ENCODE results near the gene LRRN2. TPM values are rescaled to one million over a fixed set of nuclear protein-coding genes. Genes with fewer than 3 reads are reported as not detected.

Gene LRRN2
- total RNA-seq, 3 donors from 2014 or later: 4.3 to 33.3 (median 26.4) TPM

DNA sequence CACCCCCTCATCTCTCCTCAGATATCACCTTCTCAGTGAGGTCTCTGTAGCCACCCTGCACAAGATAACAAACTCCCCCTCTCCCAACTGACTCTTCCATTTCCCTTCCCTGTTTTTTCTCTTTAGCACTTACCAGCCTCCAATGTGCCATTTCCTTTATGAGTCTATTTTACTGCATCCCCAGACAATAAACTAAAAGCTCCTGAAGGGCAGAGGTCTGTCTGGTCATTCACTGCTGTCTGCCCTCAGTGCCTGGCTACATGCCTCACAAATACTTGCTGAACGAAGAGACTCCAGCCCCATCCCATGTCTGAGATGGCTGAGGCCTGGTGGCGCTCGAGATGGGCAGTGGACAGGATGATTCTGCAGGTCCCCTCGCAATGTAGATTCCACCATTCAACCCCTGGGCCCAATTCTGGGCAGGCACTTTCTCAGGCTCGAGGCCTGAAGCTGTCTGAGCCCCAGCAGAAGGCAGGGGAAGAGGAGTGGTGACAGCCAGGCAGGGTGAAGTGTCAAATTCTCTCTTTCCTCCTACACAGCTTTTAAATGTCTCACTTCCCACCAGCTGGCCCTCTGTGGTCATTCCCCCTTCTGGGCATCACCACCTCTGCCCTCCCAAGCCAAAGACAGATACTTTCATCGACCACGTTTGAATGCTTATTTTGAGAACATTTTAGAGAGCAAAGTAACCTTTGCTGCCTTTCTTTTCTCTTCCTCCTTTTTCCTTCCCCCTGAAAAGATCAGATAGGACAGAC lies 6.6 kb downstream of the LRRN2 start:
- ATAC-seq: peak; percentile 79
- intact Hi-C loops (cut with DNase I, micrococcal nuclease): no loop called here

DNA sequence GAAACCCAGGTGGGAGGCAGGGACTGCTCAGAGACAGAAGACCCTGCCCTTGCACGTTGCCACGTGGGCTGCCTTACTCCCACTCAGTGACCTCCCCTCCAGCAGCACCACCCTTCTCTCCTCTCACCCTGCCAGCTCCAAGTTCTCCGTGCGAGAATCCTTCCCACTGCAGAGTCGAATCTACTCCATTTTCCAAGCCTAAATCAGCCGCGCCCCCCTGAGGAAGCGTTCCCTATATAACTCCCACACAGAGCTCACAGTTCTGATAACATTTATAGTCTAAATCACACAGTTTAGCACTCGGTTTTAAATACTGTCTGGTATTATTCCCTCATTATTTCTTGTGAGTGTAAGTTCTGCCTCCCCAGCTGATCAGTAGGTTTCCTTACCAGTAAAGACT lies 7.7 kb downstream of the LRRN2 start:
- no peak for ATAC-seq
- DNase-seq: no peak
- Histone ChIP-seq H3K9me3 (no peaks in the 10 kb centered on the region), H3K36me3 (ENCODE audit: low read depth) (no peaks in the 10 kb centered on the region), H3K4me1 (ENCODE audit: low read depth) (peaks cover 13% of the 10 kb centered on the region), H3K4me3 (no peak overlapping the region)
- intact Hi-C loops (cut with DNase I, micrococcal nuclease): no loop called here
- TF ChIP-seq, protein P1, sequence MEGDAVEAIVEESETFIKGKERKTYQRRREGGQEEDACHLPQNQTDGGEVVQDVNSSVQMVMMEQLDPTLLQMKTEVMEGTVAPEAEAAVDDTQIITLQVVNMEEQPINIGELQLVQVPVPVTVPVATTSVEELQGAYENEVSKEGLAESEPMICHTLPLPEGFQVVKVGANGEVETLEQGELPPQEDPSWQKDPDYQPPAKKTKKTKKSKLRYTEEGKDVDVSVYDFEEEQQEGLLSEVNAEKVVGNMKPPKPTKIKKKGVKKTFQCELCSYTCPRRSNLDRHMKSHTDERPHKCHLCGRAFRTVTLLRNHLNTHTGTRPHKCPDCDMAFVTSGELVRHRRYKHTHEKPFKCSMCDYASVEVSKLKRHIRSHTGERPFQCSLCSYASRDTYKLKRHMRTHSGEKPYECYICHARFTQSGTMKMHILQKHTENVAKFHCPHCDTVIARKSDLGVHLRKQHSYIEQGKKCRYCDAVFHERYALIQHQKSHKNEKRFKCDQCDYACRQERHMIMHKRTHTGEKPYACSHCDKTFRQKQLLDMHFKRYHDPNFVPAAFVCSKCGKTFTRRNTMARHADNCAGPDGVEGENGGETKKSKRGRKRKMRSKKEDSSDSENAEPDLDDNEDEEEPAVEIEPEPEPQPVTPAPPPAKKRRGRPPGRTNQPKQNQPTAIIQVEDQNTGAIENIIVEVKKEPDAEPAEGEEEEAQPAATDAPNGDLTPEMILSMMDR (IDR thresholded peaks at IDR 0.05): no peak

More for the DNA sequence above, 6.6 kb downstream of the LRRN2 start:
- Histone ChIP-seq H3K36me3 (ENCODE audit: low read depth) (no peaks in the 10 kb centered on the region), H3K4me3 (no peak overlapping the region), H3K9me3 (no peaks in the 10 kb centered on the region), H3K4me1 (ENCODE audit: low read depth) (peaks cover 12% of the 10 kb centered on the region)
- TF ChIP-seq, protein P1 (IDR thresholded peaks at IDR 0.05): no peak
- peak in 1 of 3 donors; percentile 40 for DNase-seq

DNA sequence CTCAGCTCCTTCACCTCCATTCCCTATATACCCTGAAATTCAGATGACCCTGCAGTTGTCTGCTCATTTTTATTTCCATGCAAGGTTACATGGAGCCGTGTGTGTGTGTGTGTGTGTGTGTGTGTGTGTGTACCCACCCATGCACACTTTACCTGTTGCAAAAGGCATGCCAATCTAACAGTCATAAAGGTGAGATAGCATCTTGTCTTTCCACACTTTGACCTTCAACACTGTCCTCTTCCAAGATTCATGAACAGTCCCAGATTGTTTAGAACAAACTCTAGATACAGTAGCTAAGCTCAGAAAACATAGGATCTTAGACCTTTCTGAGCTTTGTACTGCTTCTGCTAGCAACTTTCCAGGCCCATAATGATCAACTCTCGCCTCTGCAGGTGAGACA lies 9.5 kb downstream of the LRRN2 start:
- H3K9me3 ChIP-seq: no peaks in the 10 kb centered on the region
- H3K4me3 ChIP-seq: no peak overlapping the region
- TF ChIP-seq, protein P1 (IDR thresholded peaks at IDR 0.05): no peak
- intact Hi-C loops (cut with DNase I, micrococcal nuclease): no loop called here
- DNase-seq (no peak), ATAC-seq (no peak)
- no peaks in the 10 kb centered on the region for H3K36me3 ChIP-seq (ENCODE audit: low read depth)
- peaks cover 13% of the 10 kb centered on the region for H3K4me1 ChIP-seq (ENCODE audit: low read depth)

DNA sequence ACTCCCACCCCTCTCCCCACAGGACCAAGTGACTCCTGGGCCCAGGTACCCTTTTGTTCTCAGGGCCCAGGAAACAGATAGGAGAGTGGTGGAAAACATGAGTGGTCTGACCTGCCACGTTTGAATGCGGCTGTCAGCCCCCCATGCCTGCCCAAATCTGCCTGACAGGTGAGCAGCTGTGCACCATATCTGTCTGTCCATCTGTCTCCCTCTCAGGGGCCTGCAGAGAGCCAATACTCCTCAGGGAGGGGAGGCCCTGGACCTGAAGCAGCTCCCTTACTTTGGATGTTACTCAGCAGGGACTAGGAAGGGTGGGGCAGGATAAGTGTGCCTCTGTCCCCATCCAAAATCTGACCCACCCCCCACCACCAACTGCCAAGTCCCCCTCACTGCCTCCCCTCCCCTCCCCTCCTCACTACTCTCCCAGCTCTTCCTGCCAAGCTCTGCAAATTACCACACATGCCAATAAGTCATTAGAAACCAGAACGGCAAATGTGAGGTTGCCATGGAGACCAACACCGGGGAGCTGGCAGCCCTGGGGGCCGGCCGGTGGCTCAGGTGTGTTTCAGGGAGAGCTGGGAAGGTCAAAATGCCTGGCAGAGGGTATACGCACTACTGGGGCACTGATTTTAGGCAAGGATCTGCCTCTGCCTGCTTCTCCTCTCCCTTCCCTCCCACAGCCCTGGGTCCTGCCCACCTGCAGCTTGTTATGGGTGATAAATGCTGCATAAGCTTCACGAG lies 11.5 kb downstream of the LRRN2 start:
- H3K36me3 ChIP-seq (ENCODE audit: low read depth): no peaks in the 10 kb centered on the region
- H3K4me1 ChIP-seq (ENCODE audit: low read depth): peaks cover 13% of the 10 kb centered on the region
- ATAC-seq: no peak
- intact Hi-C loops (cut with DNase I, micrococcal nuclease): no loop called here
- no peak for DNase-seq
- TF ChIP-seq, protein P1 (IDR thresholded peaks at IDR 0.05): no peak
- H3K9me3 ChIP-seq: no peaks in the 10 kb centered on the region
- no peak overlapping the region for H3K4me3 ChIP-seq

DNA sequence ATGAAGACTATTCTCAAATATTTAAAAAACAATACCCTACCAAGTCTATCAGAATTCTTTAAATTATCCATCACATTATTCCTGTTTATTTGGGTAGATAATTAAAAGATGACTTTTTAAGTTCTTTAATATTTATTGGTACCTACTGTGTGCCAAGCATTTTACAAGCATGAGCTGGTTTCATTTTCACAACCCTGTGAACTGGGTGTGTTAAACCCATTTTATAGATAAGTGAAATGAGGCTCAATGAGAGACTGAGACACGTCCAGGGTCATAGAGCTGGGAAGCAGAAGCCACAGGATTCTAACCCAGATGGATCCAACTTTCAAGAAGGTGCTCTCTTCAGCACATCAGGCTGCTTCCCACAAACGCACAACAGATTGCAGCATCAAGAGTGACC lies 12.3 kb downstream of the LRRN2 start:
- no peak overlapping the region for H3K4me3 ChIP-seq
- H3K4me1 ChIP-seq (ENCODE audit: low read depth): peaks cover 4% of the 10 kb centered on the region
- TF ChIP-seq, protein P1 (IDR thresholded peaks at IDR 0.05): no peak
- ATAC-seq (no peak), DNase-seq (no peak)
- intact Hi-C loops (cut with DNase I, micrococcal nuclease): no loop called here
- H3K9me3 ChIP-seq: no peaks in the 10 kb centered on the region
- H3K36me3 ChIP-seq (ENCODE audit: low read depth): no peaks in the 10 kb centered on the region

Data from mucosa of descending colon (tissue), 3 donors.